ENCODE measurements around the gene LTA4H. TPM values are rescaled to one million over a fixed set of nuclear protein-coding genes. Genes with fewer than 3 reads are reported as not detected.

The LTA4H gene
- total and polyA plus RNA-seq, 2 donors, result 61.5 to 72.1 TPM

Other genes with a start within 250 kb of the LTA4H start
- 2.4 TPM for gene NTN4, start 244.8 kb downstream of the LTA4H start, total RNA-seq
- gene NTN4, start 244.8 kb downstream of the LTA4H start, polyA plus RNA-seq, result 21.9 TPM
- gene SNRPF, start 176.6 kb downstream of the LTA4H start, total RNA-seq, result 45.1 TPM
- gene SNRPF, start 176.6 kb downstream of the LTA4H start, polyA plus RNA-seq, result 41.9 TPM
- gene CCDC38, start 93.0 kb downstream of the LTA4H start, total RNA-seq, result 0.05 TPM
- 0.07 TPM for gene CCDC38, start 93.0 kb downstream of the LTA4H start, polyA plus RNA-seq
- 0.52 TPM for gene AMDHD1, start 92.3 kb downstream of the LTA4H start, total RNA-seq
- 2.2 TPM for gene AMDHD1, start 92.3 kb downstream of the LTA4H start, polyA plus RNA-seq
- gene HAL, start 39.2 kb downstream of the LTA4H start, total RNA-seq, result 0.38 TPM
- gene HAL, start 39.2 kb downstream of the LTA4H start, polyA plus RNA-seq, result 1.7 TPM
- gene ELK3, start 158.8 kb upstream of the LTA4H start, total RNA-seq, result 14.6 TPM
- gene ELK3, start 158.8 kb upstream of the LTA4H start, polyA plus RNA-seq, result 17.8 TPM

Data from thymus (tissue), 2 donors.